HG02763 (cell line): ENCODE measurements around the gene ZNF205.
"Not testable (repeated sequence)": the region's sequence is repeated elsewhere in the genome, so short reads cannot be mapped to it uniquely, and the experiment has no call there.

Source experiments
- ATAC-seq: cut with Tn5 transposase; IDR thresholded peaks from one replicate; pipeline ENCODE4 v1.9.1; 2021; ENCODE audit warnings: mild to moderate bottlenecking, moderate library complexity; ENCODE audit not compliant: unreplicated experiment

ZNF205 gene

DNA sequence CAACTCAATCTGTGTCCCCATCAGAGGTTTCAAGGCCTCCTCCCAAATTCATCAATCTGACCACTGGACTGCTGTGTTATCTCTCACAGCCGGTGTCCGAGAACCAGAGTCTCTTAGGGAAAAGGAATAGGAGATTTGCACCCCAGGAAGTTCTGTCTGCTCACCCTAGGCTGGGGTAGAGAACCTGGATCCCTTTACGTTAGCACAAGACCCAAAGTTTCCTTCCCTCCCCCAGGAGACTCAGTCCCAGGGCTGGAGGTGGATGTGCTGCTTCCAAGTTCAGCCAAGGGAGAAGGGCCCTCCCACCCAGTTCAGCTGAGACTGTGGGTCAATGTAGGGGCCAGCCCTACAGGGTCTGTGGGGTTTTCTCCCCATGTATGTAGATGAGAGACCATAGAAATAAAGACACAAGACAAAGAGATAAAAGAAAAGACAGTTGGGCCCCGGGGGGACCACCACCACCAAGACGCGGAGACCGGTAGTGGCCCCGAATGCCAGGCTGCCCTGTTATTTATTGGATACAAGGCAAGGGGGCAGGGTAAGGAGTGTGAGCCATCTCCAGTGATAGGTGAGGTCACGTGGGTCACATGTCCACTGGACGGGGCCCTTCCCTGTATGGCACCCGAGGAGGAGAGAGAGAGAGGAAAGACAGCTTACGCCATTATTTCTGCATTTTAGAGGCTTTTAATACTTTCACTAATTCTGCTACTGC is 52.9 kb downstream of the ZNF205 start:
- ATAC-seq = no peak

DNA sequence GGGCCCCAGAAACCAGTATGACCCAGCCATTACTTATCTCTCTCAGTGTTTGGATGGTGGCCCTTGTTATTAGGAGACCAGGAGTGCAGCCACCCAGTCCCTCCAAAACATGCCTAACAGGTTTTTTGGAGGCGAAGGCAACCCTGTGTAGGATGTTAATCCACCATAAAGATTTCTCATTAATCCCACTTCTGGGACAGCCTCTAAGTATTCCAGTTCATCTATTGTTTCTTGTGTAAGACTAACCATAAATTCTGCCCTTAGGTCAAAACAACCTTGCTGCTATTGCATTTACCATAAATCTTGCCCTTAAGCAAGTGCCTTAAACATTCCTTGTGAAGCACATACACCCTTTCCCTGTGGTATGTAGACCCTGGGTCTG is 54.1 kb downstream of the ZNF205 start:
- no peak for ATAC-seq

DNA sequence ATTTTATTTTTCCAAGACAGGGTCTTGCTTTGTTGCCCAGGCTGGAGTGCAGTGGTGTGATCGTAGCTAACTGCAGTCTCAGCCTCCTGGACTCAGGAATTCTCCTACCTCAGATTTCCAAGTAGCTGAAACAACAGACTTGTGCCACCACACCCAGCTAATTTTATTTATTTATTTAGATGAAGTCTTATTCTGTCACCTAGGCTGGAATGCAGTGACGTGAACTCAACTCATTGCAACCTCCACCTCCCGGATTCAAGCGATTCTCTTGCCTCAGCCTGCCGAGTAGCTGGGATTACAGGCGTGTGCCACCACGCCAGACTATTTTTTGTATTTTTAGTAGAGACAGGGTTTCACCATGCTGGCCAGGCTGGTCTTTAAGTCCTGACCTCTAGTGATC is 56.3 kb downstream of the ZNF205 start:
- ATAC-seq = not testable (repeated sequence)
